Measurements from ENCODE around the gene GCC2. TPM values are rescaled to one million over a fixed set of nuclear protein-coding genes. Genes with fewer than 3 reads are reported as not detected.

GCC2 gene
- total RNA-seq, 4 donors from 2014 or later = 20.8 to 33.6 (median 23.0) TPM

GRCh38 chr2:108547606-108548005 is 98.6 kb downstream of the GCC2 start:
- intact Hi-C loops (cut with DNase I) = no loop called here

GRCh38 chr2:108548208-108549003 is 99.4 kb downstream of the GCC2 start:
- TF ChIP-seq POLR2A (IDR thresholded peaks at IDR 0.05; ENCODE audit: low read depth) (no peak), POLR2AphosphoS5 (IDR thresholded peaks at IDR 0.05) (no peak), EP300 (IDR thresholded peaks at IDR 0.05) (no peak), CTCF (IDR thresholded peaks at IDR 0.05) (no peak)
- WGBS = 53% methylated on average over 9 of the region's 9 CpGs
- Histone ChIP-seq H3K27me3 (no peaks in the 10 kb centered on the region), H3K9me3 (no peaks in the 10 kb centered on the region), H3K4me3 (no peak overlapping the region), H3K4me1 (peaks cover 11 to 37% (median 31%) of the 10 kb centered on the region in 4 donors), H3K36me3 (no peaks in the 10 kb centered on the region), H3K27ac (replicated peaks in 1 of 4) (no peak overlapping the region)
- intact Hi-C loops (cut with DNase I) = no loop called here
- DNase-seq (ENCODE audit: extremely low spot score) = no peak

More at GRCh38 chr2:108547606-108548005, 98.6 kb downstream of the GCC2 start:
- Histone ChIP-seq H3K27me3 (no peaks in the 10 kb centered on the region), H3K36me3 (no peaks in the 10 kb centered on the region), H3K9me3 (no peaks in the 10 kb centered on the region), H3K27ac (replicated peaks in 1 of 4) (no peak overlapping the region), H3K4me3 (no peak overlapping the region), H3K4me1 (peaks cover 3 to 32% (median 25%) of the 10 kb centered on the region in 4 donors)
- no peak for TF ChIP-seq POLR2AphosphoS5 (IDR thresholded peaks at IDR 0.05)
- no peak for TF ChIP-seq POLR2A (IDR thresholded peaks at IDR 0.05; ENCODE audit: low read depth)
- TF ChIP-seq CTCF (IDR thresholded peaks at IDR 0.05) = no peak
- TF ChIP-seq EP300 (IDR thresholded peaks at IDR 0.05) = no peak
- whole genome bisulfite sequencing = 64% methylated on average over 5 of the region's 5 CpGs
- DNase-seq (ENCODE audit: extremely low spot score) = no peak

- DNase-seq (ENCODE audit: extremely low spot score) = no peak
- Histone ChIP-seq H3K36me3 (no peaks in the 10 kb centered on the region), H3K9me3 (no peaks in the 10 kb centered on the region), H3K27me3 (no peaks in the 10 kb centered on the region), H3K27ac (replicated peaks in 1 of 4) (peak overlapping the region; percentile 47 to 74 (median 73)), H3K4me3 (no peak overlapping the region), H3K4me1 (peaks cover 30 to 65% (median 61%) of the 10 kb centered on the region in 4 donors)
- intact Hi-C loops (cut with DNase I) = no loop called here
- WGBS = 67% methylated on average over 2 of the region's 2 CpGs
- TF ChIP-seq CTCF (IDR thresholded peaks at IDR 0.05) (no peak), POLR2A (IDR thresholded peaks at IDR 0.05; ENCODE audit: low read depth) (no peak), EP300 (IDR thresholded peaks at IDR 0.05) (no peak), POLR2AphosphoS5 (IDR thresholded peaks at IDR 0.05) (no peak)
Measured at GRCh38 chr2:108552566-108552965, 103.6 kb downstream of the GCC2 start.

GRCh38 chr2:108553209-108553919 is 104.4 kb downstream of the GCC2 start:
- no peaks in the 10 kb centered on the region for H3K9me3 ChIP-seq
- H3K4me1 ChIP-seq = peaks cover 30 to 60% (median 58%) of the 10 kb centered on the region in 4 donors
- H3K27me3 ChIP-seq = no peaks in the 10 kb centered on the region
- TF ChIP-seq EP300 (IDR thresholded peaks at IDR 0.05) (no peak), POLR2AphosphoS5 (IDR thresholded peaks at IDR 0.05) (no peak), CTCF (IDR thresholded peaks at IDR 0.05) (no peak), POLR2A (IDR thresholded peaks at IDR 0.05; ENCODE audit: low read depth) (no peak)
- intact Hi-C loops (cut with DNase I) = no loop called here
- H3K27ac ChIP-seq (replicated peaks in 1 of 4) = peak overlapping the region; percentile 47 to 74 (median 73)
- H3K36me3 ChIP-seq = no peaks in the 10 kb centered on the region
- WGBS = 42% methylated on average over 7 of the region's 7 CpGs
- no peak for DNase-seq (ENCODE audit: extremely low spot score)
- no peak overlapping the region for H3K4me3 ChIP-seq
